Measurements from ENCODE around the gene ZNF672.

DNA sequence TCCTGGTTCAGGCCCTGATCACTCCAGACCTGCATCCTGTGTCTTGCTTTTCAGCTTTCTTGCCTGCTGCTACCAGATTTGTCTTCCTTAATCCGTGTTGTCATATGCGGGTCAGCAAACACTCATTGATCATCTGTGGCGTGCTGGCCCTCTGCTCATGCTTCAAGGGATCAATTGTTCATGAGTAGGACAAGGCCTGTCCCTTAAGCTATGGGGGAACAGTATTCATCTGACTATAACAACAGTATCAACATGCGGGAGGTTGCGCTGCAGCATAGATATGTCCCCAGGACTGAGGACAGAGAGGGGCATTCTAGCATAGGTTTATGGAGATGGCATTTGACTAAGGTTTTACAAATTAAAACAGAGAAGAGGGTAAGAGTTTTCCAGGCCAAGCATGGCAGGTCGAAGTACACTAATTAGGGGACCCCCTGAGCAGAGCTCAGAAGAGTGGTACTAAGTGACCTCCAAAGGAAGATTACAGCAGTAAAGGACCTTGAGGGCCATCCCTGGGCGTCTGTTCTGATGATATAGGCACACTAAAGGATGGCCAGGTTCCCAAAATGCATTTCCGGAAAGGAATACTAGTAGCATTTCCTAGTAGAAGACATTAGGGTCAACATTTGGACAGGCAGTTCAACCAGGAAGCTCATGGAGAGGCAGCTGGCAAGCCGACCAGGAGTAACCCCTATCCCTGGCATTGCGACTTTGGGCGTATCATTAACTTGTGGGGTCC lies 811 bp upstream of the ZNF672 start:
- TF ChIP-seq ZNF274 (IDR thresholded peaks at IDR 0.05; ENCODE audit: low read depth, low read length) (no peak), SUZ12 (IDR thresholded peaks at IDR 0.05; ENCODE audit: extremely low read depth, insufficient read depth, insufficient read length) (no peak)
